Measurements from ENCODE around the gene IL22RA1.

The IL22RA1 gene

DNA sequence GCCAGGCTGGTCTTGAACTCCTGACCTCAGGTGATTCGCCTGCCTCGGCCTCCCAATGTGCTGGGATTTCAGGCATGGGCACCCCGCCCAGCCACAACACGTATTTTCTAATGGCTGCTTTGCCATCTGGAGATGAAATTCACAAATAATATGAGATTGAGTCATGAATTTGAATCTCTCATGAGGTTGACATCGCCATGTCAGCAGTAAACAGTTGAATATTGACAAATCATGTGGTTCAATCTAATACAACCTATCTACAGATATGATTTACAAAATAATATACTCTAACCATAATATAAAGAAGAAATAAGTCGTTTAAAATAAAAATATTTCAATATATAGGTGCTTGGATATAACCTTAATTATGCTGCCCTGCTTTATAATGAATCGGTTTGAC, 73.1 kb downstream of the IL22RA1 start:
- DNase-seq, result no peak

All from NCI-H2029 (cell line).